ENCODE data around the gene OR1F1.
A peak's percentile ranks its signal among the peaks of the same experiment; 100 is the strongest.

OR1F1 gene

GRCh38 chr16:3220839-3221238 lies 32.8 kb downstream of the OR1F1 start:
- TF ChIP-seq YY1 (IDR thresholded peaks at IDR 0.05; ENCODE audit: low read depth) (no peak), FOXM1 (IDR thresholded peaks at IDR 0.05; ENCODE audit: borderline replicate concordance, low read depth) (no peak), NFIC (IDR thresholded peaks at IDR 0.05) (no peak), MAX (IDR thresholded peaks at IDR 0.05) (no peak), REST (IDR thresholded peaks at IDR 0.05; ENCODE audit: low read depth) (no peak), RAD21 (IDR thresholded peaks at IDR 0.05; ENCODE audit: low read depth) (no peak), TCF12 (IDR thresholded peaks at IDR 0.05; ENCODE audit: low read depth) (no peak), EP300 (IDR thresholded peaks at IDR 0.05; ENCODE audit: borderline replicate concordance) (no peak), CEBPB (IDR thresholded peaks at IDR 0.05) (no peak)

- TF ChIP-seq CEBPB (IDR thresholded peaks at IDR 0.05) = no peak
- peak; percentile 61; the same call in 1 of the 2 replicates for TF ChIP-seq TCF12 (IDR thresholded peaks at IDR 0.05; ENCODE audit: low read depth)
- TF ChIP-seq EP300 (IDR thresholded peaks at IDR 0.05; ENCODE audit: borderline replicate concordance) = no peak
- TF ChIP-seq FOXM1 (IDR thresholded peaks at IDR 0.05; ENCODE audit: borderline replicate concordance, low read depth) = no peak
- TF ChIP-seq ZBTB7A (IDR thresholded peaks at IDR 0.05; ENCODE audit: low read depth) = no peak
- no peak for TF ChIP-seq TEAD4 (IDR thresholded peaks at IDR 0.05)
- TF ChIP-seq TAF1 (IDR thresholded peaks at IDR 0.05; ENCODE audit: low read depth) = no peak
- TF ChIP-seq RAD21 (IDR thresholded peaks at IDR 0.05; ENCODE audit: low read depth) = no peak
- TF ChIP-seq USF1 (IDR thresholded peaks at IDR 0.05) = peak; percentile 22; the same call in 1 of the 2 replicates
- TF ChIP-seq NFIC (IDR thresholded peaks at IDR 0.05) = no peak
- TF ChIP-seq REST (IDR thresholded peaks at IDR 0.05; ENCODE audit: low read depth) = no peak
- TF ChIP-seq CREB1 (IDR thresholded peaks at IDR 0.05; ENCODE audit: low read depth) = no peak
- TF ChIP-seq EGR1 (IDR thresholded peaks at IDR 0.05) = no peak
- TF ChIP-seq YY1 (IDR thresholded peaks at IDR 0.05; ENCODE audit: low read depth) = no peak
- TF ChIP-seq MAX (IDR thresholded peaks at IDR 0.05) = no peak
These were observed 36.0 kb downstream of the OR1F1 start for GRCh38 chr16:3223913-3224515.

GRCh38 chr16:3234543-3234856 lies 46.5 kb downstream of the OR1F1 start:
- no peak for TF ChIP-seq NFIC (IDR thresholded peaks at IDR 0.05)
- no peak for TF ChIP-seq ZBTB7A (IDR thresholded peaks at IDR 0.05; ENCODE audit: low read depth)
- no peak for TF ChIP-seq EP300 (IDR thresholded peaks at IDR 0.05; ENCODE audit: borderline replicate concordance)
- TF ChIP-seq CREB1 (IDR thresholded peaks at IDR 0.05; ENCODE audit: low read depth) = no peak
- no peak for TF ChIP-seq USF1 (IDR thresholded peaks at IDR 0.05)
- no peak for TF ChIP-seq TAF1 (IDR thresholded peaks at IDR 0.05; ENCODE audit: low read depth)
- TF ChIP-seq YY1 (IDR thresholded peaks at IDR 0.05; ENCODE audit: low read depth) = no peak
- TF ChIP-seq CEBPB (IDR thresholded peaks at IDR 0.05) = no peak

GRCh38 chr16:3234857-3235561 lies 47.0 kb downstream of the OR1F1 start, which contains the start of gene ZNF200:
Gene ZNF200 (minus strand): TSS chr16:3235158. CDS start chr16:3233755, 1,403 bp downstream.
- no peak for TF ChIP-seq EGR1 (IDR thresholded peaks at IDR 0.05)
- TF ChIP-seq TCF12 (IDR thresholded peaks at IDR 0.05; ENCODE audit: low read depth) = no peak
- no peak for TF ChIP-seq RAD21 (IDR thresholded peaks at IDR 0.05; ENCODE audit: low read depth)
- no peak for TF ChIP-seq FOXM1 (IDR thresholded peaks at IDR 0.05; ENCODE audit: borderline replicate concordance, low read depth)
- peak; percentile 61 for TF ChIP-seq TAF1 (IDR thresholded peaks at IDR 0.05; ENCODE audit: low read depth)
- TF ChIP-seq EP300 (IDR thresholded peaks at IDR 0.05; ENCODE audit: borderline replicate concordance) = peak; percentile 11; the same call in 1 of the 2 replicates
- peak; percentile 84 for TF ChIP-seq CREB1 (IDR thresholded peaks at IDR 0.05; ENCODE audit: low read depth)
- peak; percentile 94 for TF ChIP-seq NFIC (IDR thresholded peaks at IDR 0.05)
- peak; percentile 61 for TF ChIP-seq YY1 (IDR thresholded peaks at IDR 0.05; ENCODE audit: low read depth)
- peak; percentile 48; the same call in 1 of the 2 replicates for TF ChIP-seq MAX (IDR thresholded peaks at IDR 0.05)
